ENCODE measurements around the gene ZMYND10.

ZMYND10 gene

DNA sequence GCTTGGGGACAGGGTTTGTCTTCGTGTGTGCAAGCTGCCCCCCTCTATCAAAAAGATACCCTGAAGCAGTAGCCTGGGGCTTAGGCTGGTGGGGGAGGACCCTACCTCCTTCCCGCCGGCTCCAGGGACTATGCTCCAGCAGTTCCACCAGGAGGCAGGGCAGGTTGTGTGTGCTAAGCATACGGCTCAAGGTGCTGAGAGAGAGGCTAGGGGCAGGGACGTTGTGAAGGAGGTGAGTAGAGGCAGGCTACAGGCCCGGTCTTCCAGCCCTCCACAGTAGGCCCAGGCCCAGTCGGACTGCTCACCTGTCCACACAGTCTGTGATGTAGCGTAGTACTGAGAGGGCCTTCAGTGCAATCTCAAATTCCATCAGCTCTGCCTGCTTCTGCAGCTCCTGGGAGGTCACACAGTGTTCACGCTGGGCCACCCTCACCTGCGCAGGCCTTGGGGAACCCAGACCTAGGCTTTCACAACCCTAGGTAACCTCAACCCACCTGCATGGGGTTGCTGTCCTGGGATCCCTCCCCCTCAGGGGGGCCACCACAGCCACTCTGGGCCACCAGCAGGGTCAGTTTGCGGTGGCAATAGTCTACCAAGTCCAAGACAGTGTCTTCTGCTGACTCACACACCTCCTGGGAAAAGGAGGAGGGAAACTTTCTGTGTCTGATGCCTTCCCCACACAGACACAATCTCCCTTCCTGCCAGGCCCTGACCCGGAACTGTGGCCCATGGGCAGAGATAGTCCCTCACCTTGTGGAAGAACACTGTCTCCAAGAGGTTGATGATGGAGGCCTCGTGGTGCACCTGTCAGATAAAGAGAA lies 2.5 kb downstream of the ZMYND10 start:
- DNase-seq: no peak

DNA sequence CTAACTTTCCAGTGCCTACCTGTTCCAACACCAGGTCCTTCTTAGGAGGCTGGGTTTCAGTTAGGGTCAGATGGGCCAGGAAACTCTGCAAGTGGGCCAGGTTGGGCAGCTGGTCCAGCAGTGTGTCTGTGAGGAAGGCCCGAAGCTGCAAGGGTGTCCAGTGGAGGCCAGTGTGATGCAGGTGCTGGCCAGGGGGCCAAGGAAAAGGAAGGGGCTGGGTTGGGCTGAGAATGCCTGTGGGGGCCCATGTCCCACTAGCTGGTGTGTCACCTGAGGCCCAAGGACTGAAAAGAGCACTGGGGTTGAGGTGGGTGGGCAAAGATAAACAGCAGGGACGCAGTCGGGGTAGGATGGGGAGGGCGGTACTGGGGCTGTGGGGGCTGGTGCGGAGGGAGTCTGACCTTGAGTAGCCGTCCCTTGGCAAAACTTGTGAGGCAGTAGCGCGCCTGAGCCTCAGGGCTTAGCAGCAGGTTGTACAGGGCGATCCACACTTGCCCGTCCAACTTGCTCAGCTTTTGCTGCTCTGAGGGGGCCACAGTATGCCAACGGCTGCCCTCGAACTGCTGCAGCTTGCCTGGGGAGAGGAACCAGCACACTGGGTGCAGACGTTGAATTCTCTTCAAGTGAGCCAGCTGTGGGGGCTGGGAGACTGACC lies 3.4 kb downstream of the ZMYND10 start:
- no peak for DNase-seq

DNA sequence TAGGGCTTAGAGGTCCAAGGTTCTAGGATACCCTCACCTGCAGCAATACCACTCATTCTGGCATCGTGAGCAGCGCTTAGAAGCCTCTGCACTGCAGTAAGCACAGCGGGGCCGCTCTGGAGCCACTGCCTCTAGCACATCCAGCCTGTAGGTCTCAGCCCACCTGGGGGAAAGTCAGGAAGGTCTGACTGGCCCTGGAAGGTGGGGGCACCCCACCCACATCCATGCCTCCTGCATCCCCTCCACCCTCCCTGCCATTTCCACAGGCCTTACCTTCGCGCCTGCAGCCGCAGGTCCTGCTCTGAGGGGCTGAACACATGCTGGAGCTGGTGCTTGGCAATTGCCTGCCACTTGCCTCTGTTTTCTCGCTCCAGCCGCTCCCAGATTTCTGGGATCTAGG lies 4.0 kb downstream of the ZMYND10 start:
- DNase-seq: peak; percentile 72

DNA sequence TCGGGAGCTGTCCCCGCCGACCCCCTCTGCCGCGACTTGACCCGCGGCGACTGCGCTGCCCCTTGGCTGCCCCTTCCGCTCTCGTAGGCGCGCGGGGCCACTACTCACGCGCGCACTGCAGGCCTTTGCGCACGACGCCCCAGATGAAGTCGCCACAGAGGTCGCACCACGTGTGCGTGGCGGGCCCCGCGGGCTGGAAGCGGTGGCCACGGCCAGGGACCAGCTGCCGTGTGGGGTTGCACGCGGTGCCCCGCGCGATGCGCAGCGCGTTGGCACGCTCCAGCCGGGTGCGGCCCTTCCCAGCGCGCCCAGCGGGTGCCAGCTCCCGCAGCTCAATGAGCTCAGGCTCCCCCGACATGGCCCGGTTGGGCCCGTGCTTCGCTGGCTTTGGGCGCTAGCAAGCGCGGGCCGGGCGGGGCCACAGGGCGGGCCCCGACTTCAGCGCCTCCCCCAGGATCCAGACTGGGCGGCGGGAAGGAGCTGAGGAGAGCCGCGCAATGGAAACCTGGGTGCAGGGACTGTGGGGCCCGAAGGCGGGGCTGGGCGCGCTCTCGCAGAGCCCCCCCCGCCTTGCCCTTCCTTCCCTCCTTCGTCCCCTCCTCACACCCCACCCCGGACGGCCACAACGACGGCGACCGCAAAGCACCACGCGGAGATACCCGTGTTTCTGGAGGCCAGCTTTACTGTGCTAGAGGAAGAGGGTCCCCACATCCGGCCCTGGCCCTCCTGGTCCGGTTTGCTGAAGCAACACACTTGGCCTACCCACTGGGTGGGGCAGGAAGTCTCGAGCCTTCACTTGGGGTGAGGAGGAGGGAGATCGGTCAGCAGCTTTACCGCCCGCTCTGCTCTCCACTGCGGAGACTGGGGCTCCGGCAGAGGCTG lies 4.8 kb downstream of the ZMYND10 start, which contains the start of gene RASSF1:
TSS of gene RASSF1 (minus strand) at position 389 of the 882 bp plus-strand sequence. CDS start at position 358, 31 bp downstream.
- DNase-seq: peak; percentile 88

DNA sequence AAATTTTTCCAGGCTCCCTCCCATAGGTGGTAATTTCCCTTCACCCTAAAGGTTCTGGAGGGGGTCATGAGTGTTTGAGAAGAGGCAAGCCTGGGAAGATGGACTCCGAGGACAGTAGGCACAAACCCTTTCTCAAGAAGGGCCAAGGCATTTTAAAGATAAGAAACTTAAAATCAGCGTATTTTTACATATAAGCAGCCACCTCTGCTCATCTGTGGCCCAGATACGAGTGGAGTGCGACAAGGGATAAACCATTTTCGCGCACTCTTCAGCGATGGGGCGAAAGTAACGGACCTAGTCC lies 5.4 kb downstream of the ZMYND10 start:
- DNase-seq: no peak

DNA sequence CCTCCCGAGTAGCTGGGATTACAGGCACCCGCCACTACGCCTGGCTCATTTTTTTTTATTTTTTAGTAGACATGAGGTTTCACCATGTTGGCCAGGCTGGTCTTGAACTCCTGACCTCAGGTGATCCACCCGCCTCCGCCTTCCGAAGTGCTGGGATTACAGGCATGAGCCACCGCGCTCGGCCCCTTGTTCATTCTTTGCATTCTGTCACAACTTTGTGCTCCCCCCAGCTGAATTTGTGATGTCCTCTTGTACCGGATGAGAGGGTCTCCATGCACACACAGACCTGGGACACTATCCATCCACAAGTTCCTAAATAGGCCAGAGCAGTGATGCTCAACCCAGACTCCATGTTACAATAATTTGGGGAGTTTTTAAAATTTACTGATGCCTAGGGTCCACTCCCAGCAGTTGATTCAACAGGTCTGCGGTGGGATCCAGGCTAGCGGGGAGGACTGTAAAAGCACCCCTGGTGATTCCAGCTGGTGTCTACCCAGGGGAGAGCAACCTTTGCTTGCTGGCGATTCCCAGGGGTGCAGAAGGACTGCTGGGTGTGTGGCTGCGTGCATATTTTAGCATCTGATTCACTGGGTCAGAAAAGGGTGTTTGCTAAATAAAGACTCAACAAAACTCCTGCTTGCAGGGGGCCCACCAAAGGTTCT lies 5.9 kb downstream of the ZMYND10 start:
- DNase-seq: peak; percentile 67

DNA sequence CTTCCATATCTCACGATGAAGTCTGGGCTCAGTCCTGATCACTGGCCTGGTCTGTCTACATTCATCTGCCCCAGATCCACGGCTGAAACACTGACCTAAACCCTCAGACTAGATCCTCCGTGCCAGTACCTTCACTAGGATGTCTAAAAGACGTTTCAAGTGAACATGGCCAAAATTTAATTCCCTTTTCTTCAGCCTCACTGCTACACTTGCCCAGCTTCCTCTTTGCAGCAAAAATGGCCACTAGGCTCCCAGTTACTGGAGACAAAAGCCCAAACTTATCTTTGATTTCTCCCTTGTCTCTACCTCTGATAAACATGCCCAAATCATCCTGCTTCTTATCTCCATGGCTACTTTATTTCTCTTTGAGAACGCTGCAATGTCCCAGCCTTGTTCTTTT lies 6.6 kb downstream of the ZMYND10 start:
- no peak for DNase-seq

DNA sequence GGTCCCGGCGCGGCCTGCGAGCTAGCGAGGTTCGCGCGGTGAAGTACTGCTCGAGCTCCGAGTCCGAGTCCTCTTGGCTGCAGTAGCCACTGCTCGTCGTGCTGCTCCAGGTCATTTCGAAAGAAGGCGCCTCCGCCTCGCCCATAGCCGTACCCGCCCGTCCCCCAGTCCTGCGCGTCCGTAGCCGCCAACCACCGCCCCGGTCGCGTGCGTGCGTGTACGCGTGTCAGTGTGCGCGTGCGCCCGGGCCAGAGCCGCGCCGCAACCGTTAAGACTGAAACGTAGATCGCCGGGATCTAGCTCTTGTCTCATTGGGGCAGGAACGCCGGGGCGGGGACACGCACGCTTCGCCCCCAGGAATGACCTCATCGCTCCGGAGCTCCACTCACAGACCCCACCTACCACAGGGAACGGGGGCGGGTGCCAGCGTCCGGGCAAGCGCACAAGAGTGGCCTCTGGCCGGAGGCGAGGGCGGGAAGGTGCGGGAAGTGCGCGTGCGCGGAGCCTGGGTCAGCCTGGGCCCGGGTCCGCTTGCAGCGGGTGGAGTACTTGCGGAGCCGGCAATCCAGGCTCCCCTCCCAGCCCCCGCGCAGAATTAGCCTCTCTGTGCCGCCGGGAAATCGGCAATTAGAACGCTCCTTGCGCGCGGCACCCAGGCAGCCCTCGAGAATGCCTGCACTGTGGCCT lies 8.2 kb downstream of the ZMYND10 start:
- DNase-seq: peak; percentile 97

DNA sequence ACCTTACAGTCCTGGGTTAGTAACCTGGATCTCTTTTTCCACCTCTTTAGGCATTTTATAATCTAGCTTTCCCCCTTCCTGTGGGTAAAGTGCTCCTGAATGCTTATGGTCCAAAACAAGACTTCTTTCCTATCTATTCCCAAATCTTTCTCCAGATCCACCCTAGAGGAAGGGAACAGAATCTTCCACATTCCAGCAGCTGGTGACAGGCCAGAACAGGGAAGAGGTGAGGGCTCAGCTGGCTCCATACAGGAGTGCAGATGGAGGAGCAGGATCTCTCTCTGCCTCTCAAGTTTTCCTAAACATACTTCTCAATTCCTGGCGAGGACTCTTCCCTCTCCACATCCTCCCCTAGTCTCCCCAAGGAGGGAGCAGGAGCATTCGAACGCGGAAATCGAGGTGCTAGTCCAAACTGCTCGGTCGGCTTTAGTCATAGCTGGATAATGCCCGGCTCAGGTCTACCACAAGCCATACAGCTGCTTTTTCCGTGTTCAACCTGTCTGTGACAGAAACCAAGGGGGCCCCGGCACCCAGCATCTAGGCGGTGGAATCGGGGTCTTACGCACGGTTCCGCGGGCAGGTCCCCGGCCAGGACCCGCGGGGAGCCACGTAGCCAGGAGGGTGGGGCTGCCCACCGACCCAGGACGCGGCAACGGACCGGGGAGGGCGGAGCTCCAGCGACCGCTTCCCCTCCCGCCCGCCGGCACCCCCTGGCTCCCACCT lies 8.9 kb downstream of the ZMYND10 start:
- no peak for DNase-seq

DNA sequence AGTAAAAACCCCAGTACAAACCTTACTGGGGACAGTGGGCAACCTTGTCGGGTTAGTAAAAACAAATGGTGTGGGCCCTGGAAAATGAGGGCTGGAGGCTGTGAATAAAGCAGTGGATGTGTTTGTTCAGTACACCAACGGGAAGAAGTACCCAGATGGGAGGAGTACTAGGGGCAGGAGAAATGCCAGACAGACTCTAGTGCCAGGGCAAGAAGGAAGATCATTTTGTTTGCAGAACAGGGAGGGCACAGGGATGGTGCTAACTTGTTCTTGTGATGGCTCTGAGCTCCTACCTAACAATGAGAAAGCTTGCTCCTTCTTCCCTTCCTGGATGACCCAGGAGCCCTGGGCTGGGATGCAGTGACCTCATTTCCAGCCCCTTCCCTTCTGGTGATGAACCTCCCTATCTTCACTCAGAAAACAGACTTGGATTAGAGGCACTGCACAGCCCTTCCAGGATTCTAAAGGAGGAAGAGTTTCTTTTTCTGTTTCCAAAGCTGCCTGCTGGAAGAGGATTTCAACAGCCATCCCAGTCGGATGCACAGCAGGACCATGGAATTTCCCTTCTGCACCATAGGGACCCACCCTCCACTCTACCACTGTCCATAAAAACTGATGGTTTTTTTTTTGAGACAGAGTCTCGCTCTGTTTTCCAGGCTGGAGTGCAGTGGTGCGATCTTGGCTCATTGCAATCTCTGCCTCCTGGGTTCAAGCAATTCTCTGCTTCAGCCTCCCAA lies 11.0 kb downstream of the ZMYND10 start:
- DNase-seq: no peak

DNA sequence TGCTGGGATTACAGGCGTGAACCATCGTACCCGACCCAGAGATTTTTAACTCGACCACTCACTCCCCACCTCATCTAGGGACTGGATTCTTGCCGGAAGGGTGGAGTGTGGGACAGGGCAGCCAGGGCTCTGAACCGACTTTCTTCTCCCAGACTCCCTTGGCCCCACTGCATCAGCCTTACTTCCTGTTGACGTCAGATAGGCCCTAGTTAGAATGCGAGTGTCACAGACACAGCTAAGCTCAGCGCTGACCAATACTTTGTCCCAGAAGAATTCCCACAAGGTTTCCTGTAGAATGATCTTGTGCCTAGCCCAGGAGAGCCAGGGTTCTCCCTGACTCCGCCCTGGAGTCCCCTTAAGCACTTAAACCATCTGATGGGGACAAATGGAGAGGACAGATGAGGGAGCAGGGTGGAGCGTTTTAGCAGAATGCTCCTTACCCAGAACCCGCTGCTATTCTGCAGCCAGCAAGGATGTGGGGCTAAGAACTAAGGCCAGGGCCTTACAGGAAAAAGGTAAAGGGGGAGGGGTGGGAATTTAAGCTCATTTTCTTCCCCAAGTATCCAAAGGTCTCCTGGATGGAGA lies 11.7 kb downstream of the ZMYND10 start:
- DNase-seq: no peak

DNA sequence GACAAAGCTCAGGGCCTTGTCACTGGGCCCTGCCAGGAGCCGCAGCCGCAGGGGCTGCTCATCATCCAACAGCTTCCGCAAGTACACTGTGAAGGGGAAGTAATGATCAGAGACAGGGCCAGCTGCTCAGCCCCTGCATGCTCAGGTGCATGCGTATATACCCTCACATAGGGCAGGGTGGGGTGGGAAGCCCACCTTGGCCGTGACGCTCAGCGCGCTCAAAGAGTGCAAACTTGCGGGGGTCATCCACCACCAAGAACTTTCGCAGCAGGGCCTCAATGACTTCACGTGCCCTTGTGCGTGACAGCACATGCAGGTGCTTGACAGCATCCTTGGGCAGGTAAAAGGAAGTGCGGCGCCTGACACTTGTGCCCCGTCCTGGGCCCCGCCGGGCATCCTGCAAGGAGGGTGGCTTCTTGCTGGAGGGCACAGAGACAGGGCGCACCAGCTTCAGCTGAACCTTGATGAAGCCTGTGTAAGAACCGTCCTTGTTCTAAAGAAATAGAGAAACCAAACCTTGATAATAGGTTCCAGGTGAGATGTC lies 14.1 kb downstream of the ZMYND10 start:
- DNase-seq: no peak

DNA sequence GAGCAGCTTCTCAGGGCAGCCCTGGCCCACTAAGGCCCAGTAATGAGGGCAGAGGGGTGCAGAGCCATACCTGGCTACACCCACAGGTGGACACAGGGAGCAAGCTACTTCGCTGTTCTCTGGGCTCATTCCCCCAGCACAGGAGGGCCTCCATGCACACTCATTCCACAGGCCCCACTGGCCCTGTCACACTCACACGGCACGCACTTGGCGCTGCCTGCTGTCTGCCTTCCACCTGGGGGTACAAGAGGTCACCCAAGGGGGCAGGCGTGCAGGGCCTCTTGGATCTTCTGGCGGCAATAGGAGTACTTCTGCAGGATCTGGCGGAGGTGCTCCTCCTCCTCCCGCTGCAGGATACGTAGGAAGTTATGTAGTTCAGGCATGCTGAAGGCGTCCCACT lies 15.2 kb downstream of the ZMYND10 start:
- DNase-seq: no peak

DNA sequence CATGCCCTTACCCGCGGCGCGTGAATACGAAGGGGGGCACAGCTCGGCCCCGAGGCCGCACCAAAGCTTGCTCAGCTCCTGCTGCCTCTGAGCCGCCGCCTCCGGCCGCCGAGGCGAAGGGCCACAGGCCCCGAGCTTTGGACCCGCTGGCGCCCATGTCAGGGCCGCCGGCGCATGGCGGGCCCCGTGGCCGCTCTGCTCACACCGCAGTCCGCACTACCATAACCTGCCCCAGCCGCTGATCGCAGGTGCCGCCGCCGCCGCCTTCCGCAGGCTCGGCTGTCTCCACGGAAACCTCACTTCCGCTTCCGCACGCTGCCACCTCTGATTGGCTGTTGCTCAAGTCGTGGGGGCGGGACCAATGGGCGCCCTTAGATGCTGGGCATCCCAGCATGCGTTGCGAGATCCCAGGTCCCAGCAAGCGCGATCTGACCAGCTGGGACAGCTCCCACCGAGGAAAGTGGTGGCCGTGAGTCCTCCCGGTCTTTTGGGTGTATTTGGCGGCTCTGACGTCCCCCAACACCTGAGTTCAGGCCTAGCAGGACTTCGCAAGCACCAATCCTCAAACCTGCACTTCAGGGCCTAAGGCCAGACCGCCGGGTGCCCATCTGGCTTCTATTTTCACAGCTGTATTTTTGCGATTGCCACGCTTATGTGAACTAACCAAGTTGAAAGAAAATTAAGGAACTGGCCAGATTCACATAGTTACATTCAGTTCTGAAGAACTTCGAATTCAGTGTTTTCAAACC lies 17.4 kb downstream of the ZMYND10 start, which contains the start of gene TUSC2:
TSS of gene TUSC2 (minus strand) at position 281 of the 749 bp plus-strand sequence. CDS start at position 157, 124 bp downstream.
- DNase-seq: peak; percentile 96

DNA sequence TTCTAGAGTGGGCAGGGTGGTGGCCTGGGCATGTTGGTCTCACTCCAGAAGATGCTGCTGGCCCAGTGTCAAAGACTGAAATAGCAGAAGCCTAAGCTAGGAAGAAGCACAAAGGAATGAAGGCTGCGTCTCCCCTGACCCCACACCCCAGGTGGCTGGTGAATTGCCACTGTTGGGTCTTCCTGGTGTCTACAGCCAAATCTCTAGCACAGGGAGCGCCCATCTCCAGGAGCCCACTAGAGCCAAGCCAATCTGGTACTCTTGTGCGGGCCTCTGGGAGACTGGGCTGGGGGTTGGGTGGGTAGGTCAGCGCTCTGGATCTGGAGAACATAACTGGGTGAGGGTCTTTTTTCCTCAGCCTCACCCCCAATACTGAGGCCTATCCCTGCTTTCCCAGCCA lies 18.4 kb downstream of the ZMYND10 start:
- no peak for DNase-seq

DNA sequence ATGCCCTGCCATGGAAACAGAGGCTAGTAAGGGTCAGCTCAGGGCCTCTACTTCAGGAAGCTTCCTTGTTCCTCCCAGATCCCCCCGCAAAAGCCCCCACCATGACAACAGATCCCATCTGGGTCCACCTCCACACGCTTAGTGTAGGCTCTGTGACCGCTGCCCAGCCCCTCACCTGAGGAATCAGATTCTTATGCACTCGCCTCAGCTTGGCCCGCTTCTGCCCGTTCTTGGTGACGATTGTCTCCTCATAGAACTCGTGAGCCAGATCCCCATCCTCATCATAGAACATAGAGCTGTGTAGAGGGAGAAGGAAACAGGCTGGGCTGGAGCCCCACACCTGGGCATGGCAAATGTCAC lies 19.4 kb downstream of the ZMYND10 start:
- DNase-seq: no peak

DNA sequence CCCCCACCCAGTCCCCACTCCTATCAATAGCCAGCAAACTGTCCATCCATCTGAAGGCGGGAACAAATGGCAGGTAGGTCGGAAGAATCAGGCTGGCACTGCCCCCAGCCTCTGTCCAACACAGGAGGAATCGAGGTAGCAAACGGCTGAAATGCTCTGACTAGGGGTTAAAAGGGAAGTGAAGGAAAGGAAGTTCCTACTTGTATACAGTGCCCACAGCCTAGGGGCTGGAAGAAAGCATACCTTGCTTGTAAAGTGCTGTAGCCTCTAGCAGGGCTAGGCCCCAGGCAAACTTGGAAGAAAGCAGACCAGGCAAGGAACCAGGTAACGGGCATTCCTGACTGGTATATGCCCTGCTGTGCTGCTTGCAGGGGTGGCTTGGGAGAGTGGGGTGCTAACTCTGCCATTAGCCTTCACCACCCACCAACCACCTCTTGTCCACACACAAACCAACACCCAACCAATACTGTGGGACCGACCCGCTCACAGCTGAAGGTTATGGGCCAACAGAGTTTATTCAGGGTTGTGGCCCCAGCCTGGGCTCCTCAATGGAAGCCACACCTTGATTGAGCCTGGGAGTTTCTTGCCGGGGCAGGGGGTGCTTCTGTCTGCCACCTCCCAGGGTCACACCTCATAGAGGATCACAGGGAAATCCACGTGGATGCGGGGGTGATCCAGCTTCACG lies 19.9 kb downstream of the ZMYND10 start:
- no peak for DNase-seq

DNA sequence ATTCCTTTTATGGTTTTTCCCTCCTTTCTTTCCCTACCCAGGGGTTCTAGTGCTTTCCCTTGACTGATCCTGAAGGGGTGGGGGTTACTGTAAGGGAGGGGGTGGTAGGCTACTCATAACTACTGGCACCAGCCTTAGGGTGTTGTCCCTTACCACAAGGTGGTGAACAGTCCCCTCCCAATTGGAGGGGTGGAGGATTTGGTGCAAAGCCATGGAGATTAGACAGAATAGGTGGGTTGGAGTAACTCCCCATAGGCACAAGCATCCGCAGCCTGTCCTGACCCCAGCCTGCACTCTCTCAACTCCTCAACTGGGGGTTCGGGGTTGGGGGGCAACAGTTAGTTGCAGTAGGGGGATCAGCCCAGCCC lies 20.4 kb downstream of the ZMYND10 start:
- DNase-seq: no peak

Data from activated CD8-positive, alpha-beta memory T cell treated with anti-CD3 and anti-CD28 coated beads for 24 hours (primary cell).